GM13977 (cell line): ENCODE results near the gene VIPAS39.
A peak's percentile ranks its signal among the peaks of the same experiment; 100 is the strongest.

Source experiments
- DNase-seq: peaks from one replicate; pipeline ENCODE4 v3.0.0; 2012; ENCODE audit warnings: low spot score
- CTCF ChIP-seq: IDR thresholded peaks from 2 replicates; pipeline ENCODE4 v1.5.1; 2012; ENCODE audit warnings: mild to moderate bottlenecking, control low read depth; ENCODE audit not compliant: insufficient read depth; ENCODE audit errors: extremely low read depth, missing control alignments
- in situ Hi-C: fragments of 300-500 bp; cut with MboI; formaldehyde crosslinking; loops from one replicate; pipeline ENCODE4 v1.12.0; 2022; ENCODE audit warnings: low sequenced_read_pairs, low pct_unique_long_range_greater_than_20kb, mixed read lengths, inconsistent platforms; ENCODE audit not compliant: unreplicated experiment

VIPAS39 gene

GRCh38 chr14:77378701-77379100 lies 78.7 kb downstream of the VIPAS39 start:
- in situ Hi-C loops: no loop called here
- no peak for TF ChIP-seq CTCF
- DNase-seq: no peak

GRCh38 chr14:77377502-77377844 lies 79.9 kb downstream of the VIPAS39 start:
- no peak for DNase-seq
- in situ Hi-C loops: no loop called here
- no peak for TF ChIP-seq CTCF

GRCh38 chr14:77376771-77377501 lies 80.5 kb downstream of the VIPAS39 start, which contains the start of the genes SAMD15 and TMED8:
SAMD15 (plus strand) TSS chr14:77377379; CDS start chr14:77377419, 40 bp downstream.
TMED8 (minus strand) TSS chr14:77377094; CDS start chr14:77377053, 41 bp downstream.
- in situ Hi-C loops: no loop called here
- peak; percentile 11 for TF ChIP-seq CTCF

More at GRCh38 chr14:77376771-77377501, 80.5 kb downstream of the VIPAS39 start, which contains the start of the genes SAMD15 and TMED8:
- DNase-seq: peak; percentile 94
